Thyroid gland (tissue), 4 donors: ENCODE data around the gene FOXA1.

Experiments
- POLR2A ChIP-seq, 2 donors: fragments of 450-650 bp; IDR thresholded peaks; one replicate each; pipeline ENCODE4 v1.6.1; 2017; ENCODE audit warnings: antibody characterized with exemption in 2 of 2, mild to moderate bottlenecking in 2 of 2, moderate library complexity in 1 of 2
- TF ChIP-seq, protein P1 (sequence below), 6 experiments: fragments of 200-600 bp in 3 of 6; fragments of 450-650 bp in 3 of 6; sonication (generic) in 3 of 6; IDR thresholded peaks; one replicate each; pipeline ENCODE4 v1.5.1; 2016 to 2019; ENCODE audit warnings: antibody characterized with exemption in 6 of 6, mild to moderate bottlenecking in 2 of 6, inconsistent platforms in 1 of 6, moderate library complexity in 1 of 6

- TF ChIP-seq, protein P1, sequence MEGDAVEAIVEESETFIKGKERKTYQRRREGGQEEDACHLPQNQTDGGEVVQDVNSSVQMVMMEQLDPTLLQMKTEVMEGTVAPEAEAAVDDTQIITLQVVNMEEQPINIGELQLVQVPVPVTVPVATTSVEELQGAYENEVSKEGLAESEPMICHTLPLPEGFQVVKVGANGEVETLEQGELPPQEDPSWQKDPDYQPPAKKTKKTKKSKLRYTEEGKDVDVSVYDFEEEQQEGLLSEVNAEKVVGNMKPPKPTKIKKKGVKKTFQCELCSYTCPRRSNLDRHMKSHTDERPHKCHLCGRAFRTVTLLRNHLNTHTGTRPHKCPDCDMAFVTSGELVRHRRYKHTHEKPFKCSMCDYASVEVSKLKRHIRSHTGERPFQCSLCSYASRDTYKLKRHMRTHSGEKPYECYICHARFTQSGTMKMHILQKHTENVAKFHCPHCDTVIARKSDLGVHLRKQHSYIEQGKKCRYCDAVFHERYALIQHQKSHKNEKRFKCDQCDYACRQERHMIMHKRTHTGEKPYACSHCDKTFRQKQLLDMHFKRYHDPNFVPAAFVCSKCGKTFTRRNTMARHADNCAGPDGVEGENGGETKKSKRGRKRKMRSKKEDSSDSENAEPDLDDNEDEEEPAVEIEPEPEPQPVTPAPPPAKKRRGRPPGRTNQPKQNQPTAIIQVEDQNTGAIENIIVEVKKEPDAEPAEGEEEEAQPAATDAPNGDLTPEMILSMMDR (IDR thresholded peaks at IDR 0.05), result no peak
- TF ChIP-seq POLR2A (IDR thresholded peaks at IDR 0.05), result no peak
Observed at GRCh38 chr14:37588667-37588955, 6.4 kb downstream of the FOXA1 start.
